Liver (tissue), 9 donors: Measurements from ENCODE around the gene GPC2. TPM values are rescaled to one million over a fixed set of nuclear protein-coding genes. Genes with fewer than 3 reads are reported as not detected.

Experiments
- DNase-seq: peaks from one replicate; pipeline ENCODE4 v3.0.0-alpha.2; 2017; ENCODE audit warnings: low spot score
- H3K27ac ChIP-seq, 2 donors: one replicate each; pipeline ENCODE4 v1.7.0; 2013; ENCODE audit warnings: inconsistent platforms in 2 of 2, low read length in 2 of 2, control low read depth in 1 of 2, low read depth in 1 of 2, mild to moderate bottlenecking in 1 of 2
- H3K27me3 ChIP-seq, 4 donors: one replicate each; pipeline versions ENCODE4 v1.6.1 to v1.7.0; 2013; ENCODE audit warnings: low read length in 3 of 4, inconsistent platforms in 1 of 4, mild to moderate bottlenecking in 1 of 4, moderate library complexity in 1 of 4; ENCODE audit not compliant: control insufficient read depth in 4 of 4, insufficient read depth in 4 of 4
- H3K36me3 ChIP-seq, 4 donors: one replicate each; pipeline versions ENCODE4 v1.6.1 to v1.7.0; 2013; ENCODE audit warnings: low read length in 3 of 4, mild to moderate bottlenecking in 3 of 4, low read depth in 1 of 4, moderate library complexity in 1 of 4; ENCODE audit not compliant: control insufficient read depth in 4 of 4, insufficient read depth in 3 of 4
- H3K4me1 ChIP-seq, 4 donors: one replicate each; pipeline versions ENCODE4 v1.6.1 to v1.7.0; 2013; ENCODE audit warnings: low read length in 3 of 4, mild to moderate bottlenecking in 3 of 4, moderate library complexity in 1 of 4; ENCODE audit not compliant: control insufficient read depth in 4 of 4, insufficient read depth in 4 of 4
- H3K4me3 ChIP-seq, 3 donors: one replicate each; pipeline versions ENCODE4 v1.6.1 to v1.7.0; 2013; ENCODE audit warnings: low read length in 3 of 3, control low read depth in 1 of 3, low read depth in 1 of 3, mild to moderate bottlenecking in 1 of 3
- H3K9ac ChIP-seq, 2 donors: one replicate each; pipeline ENCODE4 v1.7.0; 2013; ENCODE audit warnings: low read length in 2 of 2, mild to moderate bottlenecking in 2 of 2, moderate library complexity in 2 of 2, control low read depth in 1 of 2, low read depth in 1 of 2
- H3K9me3 ChIP-seq, 4 donors: one replicate each; pipeline versions ENCODE4 v1.6.1 to v1.7.0; 2013; ENCODE audit warnings: low read length in 3 of 4; ENCODE audit not compliant: control insufficient read depth in 4 of 4
- CTCF ChIP-seq: fragments of 150-350 bp; IDR thresholded peaks from 2 replicates; pipeline ENCODE4 v1.5.1; 2017; ENCODE audit warnings: improper control_type of control experiment, low read depth, low read length; ENCODE audit not compliant: missing input control
- EGR1 ChIP-seq, 2 donors: IDR thresholded peaks; 2 replicates each; pipeline ENCODE4 v1.6.1; 2016 to 2018; ENCODE audit warnings: antibody characterized with exemption in 2 of 2, low read depth in 2 of 2
- FOXA1 ChIP-seq: IDR thresholded peaks from 2 replicates; pipeline ENCODE4 v1.6.1; 2016; ENCODE audit warnings: antibody characterized with exemption
- FOXA2 ChIP-seq: IDR thresholded peaks from 2 replicates; pipeline ENCODE4 v1.6.1; 2016; ENCODE audit warnings: antibody characterized with exemption
- GABPA ChIP-seq, 2 donors: IDR thresholded peaks in 1 of 2; conservative IDR thresholded peaks in 1 of 2; 2 replicates each; pipeline ENCODE4 v1.6.1; 2016; ENCODE audit warnings: antibody characterized with exemption in 2 of 2, mild to moderate bottlenecking in 1 of 2, moderate library complexity in 1 of 2
- HNF4G ChIP-seq: IDR thresholded peaks from 2 replicates; pipeline ENCODE4 v1.6.1; 2016; ENCODE audit warnings: antibody characterized with exemption
- MAX ChIP-seq: IDR thresholded peaks from 2 replicates; pipeline ENCODE4 v1.6.1; 2016; ENCODE audit warnings: antibody characterized with exemption
- NR2F2 ChIP-seq: IDR thresholded peaks from 2 replicates; pipeline ENCODE4 v1.6.1; 2016; ENCODE audit warnings: antibody characterized with exemption
- RAD21 ChIP-seq, 2 donors: IDR thresholded peaks; 2 replicates each; pipeline ENCODE4 v1.6.1; 2016; ENCODE audit warnings: antibody characterized with exemption in 2 of 2, mild to moderate bottlenecking in 2 of 2
- RXRA ChIP-seq, 2 donors: IDR thresholded peaks; 2 replicates each; pipeline ENCODE4 v1.6.1; 2017 to 2018; ENCODE audit warnings: antibody characterized with exemption in 2 of 2, mild to moderate bottlenecking in 1 of 2
- SP1 ChIP-seq: IDR thresholded peaks from 2 replicates; pipeline ENCODE4 v1.6.1; 2018; ENCODE audit warnings: antibody characterized with exemption, mild to moderate bottlenecking
- TAF1 ChIP-seq: conservative IDR thresholded peaks from 2 replicates; pipeline ENCODE4 v1.6.1; 2016; ENCODE audit warnings: antibody characterized with exemption, mild to moderate bottlenecking
- WGBS: extraction: QIAGEN DNeasy Blood & Tissue Kit; methylation state at CpG from one replicate; pipeline ENCODE4 v1.1.7; 2013; 5-methylcytosine and 5-hydroxymethylcytosine counted together
- polyA plus RNA-seq, 2 donors: library from polyadenylated mRNA; stranded (reverse) in 1 of 2; unstranded in 1 of 2; fragments of 200-250 nt in 1 of 2; fragments of >200 nt in 1 of 2; fragmentation: Nextera tagmentation in 1 of 2; extraction: Ambion mirVana in 1 of 2; gene quantifications; one replicate each; pipeline versions ENCODE4 v1.2.1 to v1.2.3, GENCODE V29; 2013 to 2015
- total RNA-seq, 2 donors: library from RNA; depleted of rRNA; stranded (reverse); fragments of >200 nt; gene quantifications; one replicate each; pipeline ENCODE4 v1.2.3, GENCODE V29; 2014
- TF ChIP-seq, protein P1 (sequence below): IDR thresholded peaks from 2 replicates; pipeline ENCODE4 v1.6.1; 2016; ENCODE audit warnings: antibody characterized with exemption
- TF ChIP-seq, protein P2 (sequence below): IDR thresholded peaks from 2 replicates; pipeline ENCODE4 v1.6.1; 2016; ENCODE audit warnings: antibody characterized with exemption
- donor health status: healthy.
- donor health status: healthy.
- donor health status: healthy.
- donor health status: healthy.
- donor health status: healthy.

Gene GPC2
- total and polyA plus RNA-seq, 4 donors, result 0.14 to 0.79 (median 0.33) TPM; not detected in 1

DNA sequence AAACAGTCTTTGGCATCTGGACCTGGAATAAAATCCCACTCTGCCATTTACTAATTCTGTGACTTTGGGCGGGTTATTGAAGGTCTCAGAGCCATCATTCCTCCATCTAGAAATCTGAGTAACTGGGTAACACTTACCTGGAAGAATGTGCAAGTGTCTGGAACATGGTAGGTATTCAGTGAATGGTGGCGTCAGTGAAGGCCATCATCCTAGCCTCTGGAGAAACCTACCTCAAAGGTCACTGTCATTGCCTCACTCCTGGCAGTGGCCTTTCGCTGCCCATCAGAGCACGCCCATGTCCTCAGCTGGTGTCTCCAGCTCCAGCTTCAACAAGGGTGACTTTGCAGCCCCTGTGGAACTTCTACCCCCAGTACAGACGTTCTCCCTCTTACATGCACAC lies 13.3 kb downstream of the GPC2 start:
- H3K4me3 ChIP-seq, result no peak overlapping the region
- WGBS, result 87% methylated on average over 5 of the region's 5 CpGs
- peaks cover 0 to 4% (median 0%) of the 10 kb centered on the region in 4 donors for H3K27me3 ChIP-seq
- peaks cover 0 to 10% (median 5%) of the 10 kb centered on the region in 4 donors for H3K4me1 ChIP-seq
- no peak for TF ChIP-seq CTCF
- H3K9ac ChIP-seq, result no peak overlapping the region
- H3K36me3 ChIP-seq, result no peaks in the 10 kb centered on the region
- no peak for DNase-seq
- H3K9me3 ChIP-seq, result no peaks in the 10 kb centered on the region
- no peak overlapping the region for H3K27ac ChIP-seq

DNA sequence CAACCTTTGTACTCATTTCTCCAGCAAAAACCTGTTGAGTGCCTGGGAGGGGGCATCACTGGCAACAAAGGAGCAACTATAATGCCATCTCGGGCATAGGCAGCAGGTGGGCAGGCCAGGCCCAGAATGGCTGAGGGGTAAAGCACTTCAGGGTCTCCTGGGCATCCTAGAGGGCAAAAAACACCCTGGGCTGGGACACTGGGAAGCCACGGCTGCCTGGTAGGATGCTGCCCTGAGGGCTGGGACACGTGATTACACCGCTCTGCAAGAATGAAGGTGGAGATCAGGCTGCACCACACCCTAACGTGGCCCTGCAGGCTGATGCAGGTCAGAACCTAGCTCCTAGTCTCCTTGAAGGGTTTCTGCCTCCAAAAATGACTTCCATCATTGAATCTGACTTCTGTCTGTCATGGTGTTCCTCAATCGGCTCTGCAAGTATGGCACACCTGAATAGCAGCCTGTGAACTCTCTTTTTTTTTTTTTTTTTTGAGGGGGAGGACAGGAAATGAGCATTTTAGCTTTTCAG lies 14.1 kb downstream of the GPC2 start:
- TF ChIP-seq, protein P1, sequence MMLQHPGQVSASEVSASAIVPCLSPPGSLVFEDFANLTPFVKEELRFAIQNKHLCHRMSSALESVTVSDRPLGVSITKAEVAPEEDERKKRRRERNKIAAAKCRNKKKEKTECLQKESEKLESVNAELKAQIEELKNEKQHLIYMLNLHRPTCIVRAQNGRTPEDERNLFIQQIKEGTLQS, result no peak
- TF ChIP-seq SP1 (no peak), MAX (no peak), FOXA1 (no peak), GABPA (IDR thresholded peaks at IDR 0.05 in 1 of 2, conservative IDR thresholded peaks at IDR 0.05 in 1 of 2) (no peak), EGR1 (IDR thresholded peaks at IDR 0.05; ENCODE audit: low read depth in 2 of 2) (no peak), RAD21 (IDR thresholded peaks at IDR 0.05) (no peak), HNF4G (no peak), NR2F2 (no peak), FOXA2 (no peak), TAF1 (no peak), RXRA (IDR thresholded peaks at IDR 0.05) (no peak), CTCF (no peak)
- TF ChIP-seq, protein P2, sequence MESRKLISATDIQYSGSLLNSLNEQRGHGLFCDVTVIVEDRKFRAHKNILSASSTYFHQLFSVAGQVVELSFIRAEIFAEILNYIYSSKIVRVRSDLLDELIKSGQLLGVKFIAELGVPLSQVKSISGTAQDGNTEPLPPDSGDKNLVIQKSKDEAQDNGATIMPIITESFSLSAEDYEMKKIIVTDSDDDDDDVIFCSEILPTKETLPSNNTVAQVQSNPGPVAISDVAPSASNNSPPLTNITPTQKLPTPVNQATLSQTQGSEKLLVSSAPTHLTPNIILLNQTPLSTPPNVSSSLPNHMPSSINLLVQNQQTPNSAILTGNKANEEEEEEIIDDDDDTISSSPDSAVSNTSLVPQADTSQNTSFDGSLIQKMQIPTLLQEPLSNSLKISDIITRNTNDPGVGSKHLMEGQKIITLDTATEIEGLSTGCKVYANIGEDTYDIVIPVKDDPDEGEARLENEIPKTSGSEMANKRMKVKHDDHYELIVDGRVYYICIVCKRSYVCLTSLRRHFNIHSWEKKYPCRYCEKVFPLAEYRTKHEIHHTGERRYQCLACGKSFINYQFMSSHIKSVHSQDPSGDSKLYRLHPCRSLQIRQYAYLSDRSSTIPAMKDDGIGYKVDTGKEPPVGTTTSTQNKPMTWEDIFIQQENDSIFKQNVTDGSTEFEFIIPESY, result no peak
- no peak overlapping the region for H3K4me3 ChIP-seq
- peaks cover 0 to 13% (median 5%) of the 10 kb centered on the region in 4 donors for H3K4me1 ChIP-seq
- peaks cover 0 to 2% (median 0%) of the 10 kb centered on the region in 4 donors for H3K27me3 ChIP-seq
- no peaks in the 10 kb centered on the region for H3K36me3 ChIP-seq
- H3K27ac ChIP-seq, result no peak overlapping the region
- no peaks in the 10 kb centered on the region for H3K9me3 ChIP-seq
- no peak overlapping the region for H3K9ac ChIP-seq
- DNase-seq, result no peak
- WGBS, result 75% methylated on average over 6 of the region's 6 CpGs
